Uterus (tissue), 4 donors: ENCODE measurements around the gene MAPKAPK2. TPM values are rescaled to one million over a fixed set of nuclear protein-coding genes. Genes with fewer than 3 reads are reported as not detected.

ENCODE experiments used
- DNase-seq, 2 donors: peaks; one replicate each; pipeline ENCODE4 v3.0.0-alpha.2; 2019 to 2020
- H3K27ac ChIP-seq, 2 donors: fragments of 200-600 bp; sonication (generic); 1 replicate in 1 of 2; 2 replicates in 1 of 2; pipeline ENCODE4 v1.5.1; 2016 to 2018
- H3K27me3 ChIP-seq, 2 donors: fragments of 200-600 bp; sonication (generic); one replicate each; pipeline ENCODE4 v1.5.1; 2018 to 2019; ENCODE audit warnings: control low read depth in 1 of 2
- H3K36me3 ChIP-seq, 2 donors: fragments of 200-600 bp; sonication (generic); one replicate each; pipeline ENCODE4 v1.5.1; 2019; ENCODE audit warnings: control low read depth in 1 of 2
- H3K4me1 ChIP-seq, 2 donors: fragments of 200-600 bp; sonication (generic); one replicate each; pipeline ENCODE4 v1.5.1; 2018 to 2019; ENCODE audit warnings: control low read depth in 1 of 2
- H3K4me3 ChIP-seq, 2 donors: fragments of 200-600 bp; sonication (generic); 1 replicate in 1 of 2; 2 replicates in 1 of 2; pipeline ENCODE4 v1.5.1; 2018 to 2019; ENCODE audit warnings: mild to moderate bottlenecking in 1 of 2
- H3K9me3 ChIP-seq, 2 donors: fragments of 200-600 bp; sonication (generic); one replicate each; pipeline ENCODE4 v1.5.1; 2019; ENCODE audit warnings: control low read depth in 1 of 2
- POLR2A ChIP-seq, 2 donors: fragments of 450-650 bp; IDR thresholded peaks; one replicate each; pipeline ENCODE4 v1.6.1; 2016; ENCODE audit warnings: antibody characterized with exemption in 2 of 2, mild to moderate bottlenecking in 1 of 2, moderate library complexity in 1 of 2
- intact Hi-C: fragments of 100-400 bp; cut with DNase I; formaldehyde crosslinking; loops from one replicate; pipeline ENCODE4 v1.15.1; 2023; ENCODE audit warnings: low total_unique reads
- total RNA-seq, 4 donors: library from RNA; depleted of rRNA in 3 of 4; stranded (reverse); fragments of >200 nt in 3 of 4; gene quantifications; one replicate each; pipeline versions ENCODE4 v1.1.0 to v1.2.4, GENCODE V29; 2014 to 2023
- TF ChIP-seq, protein P1 (sequence below), 4 experiments: fragments of 200-600 bp in 2 of 4; fragments of 450-650 bp in 2 of 4; sonication (generic) in 2 of 4; IDR thresholded peaks; one replicate each; pipeline ENCODE4 v1.5.1; 2016 to 2019; ENCODE audit warnings: antibody characterized with exemption in 4 of 4, mild to moderate bottlenecking in 2 of 4, moderate library complexity in 1 of 4
- donor health status: DM: yes; HTN: yes; CAD: no.

The MAPKAPK2 gene
- total RNA-seq, 4 donors from 2014 or later = 17.1 to 89.2 (median 27.4) TPM

GRCh38 chr1:206680279-206680678 lies 4.4 kb upstream of the MAPKAPK2 start:
- no peaks in the 10 kb centered on the region for H3K36me3 ChIP-seq
- peaks cover 2 to 5% of the 10 kb centered on the region in 2 donors for H3K4me1 ChIP-seq
- H3K4me3 ChIP-seq = no peak overlapping the region
- no peaks in the 10 kb centered on the region for H3K27me3 ChIP-seq
- no peak for TF ChIP-seq POLR2A (IDR thresholded peaks at IDR 0.05)
- TF ChIP-seq, protein P1, sequence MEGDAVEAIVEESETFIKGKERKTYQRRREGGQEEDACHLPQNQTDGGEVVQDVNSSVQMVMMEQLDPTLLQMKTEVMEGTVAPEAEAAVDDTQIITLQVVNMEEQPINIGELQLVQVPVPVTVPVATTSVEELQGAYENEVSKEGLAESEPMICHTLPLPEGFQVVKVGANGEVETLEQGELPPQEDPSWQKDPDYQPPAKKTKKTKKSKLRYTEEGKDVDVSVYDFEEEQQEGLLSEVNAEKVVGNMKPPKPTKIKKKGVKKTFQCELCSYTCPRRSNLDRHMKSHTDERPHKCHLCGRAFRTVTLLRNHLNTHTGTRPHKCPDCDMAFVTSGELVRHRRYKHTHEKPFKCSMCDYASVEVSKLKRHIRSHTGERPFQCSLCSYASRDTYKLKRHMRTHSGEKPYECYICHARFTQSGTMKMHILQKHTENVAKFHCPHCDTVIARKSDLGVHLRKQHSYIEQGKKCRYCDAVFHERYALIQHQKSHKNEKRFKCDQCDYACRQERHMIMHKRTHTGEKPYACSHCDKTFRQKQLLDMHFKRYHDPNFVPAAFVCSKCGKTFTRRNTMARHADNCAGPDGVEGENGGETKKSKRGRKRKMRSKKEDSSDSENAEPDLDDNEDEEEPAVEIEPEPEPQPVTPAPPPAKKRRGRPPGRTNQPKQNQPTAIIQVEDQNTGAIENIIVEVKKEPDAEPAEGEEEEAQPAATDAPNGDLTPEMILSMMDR (IDR thresholded peaks at IDR 0.05) = no peak
- intact Hi-C loops = no loop called here
- no peak for DNase-seq
- no peaks in the 10 kb centered on the region for H3K9me3 ChIP-seq
- H3K27ac ChIP-seq = no peak overlapping the region

DNA sequence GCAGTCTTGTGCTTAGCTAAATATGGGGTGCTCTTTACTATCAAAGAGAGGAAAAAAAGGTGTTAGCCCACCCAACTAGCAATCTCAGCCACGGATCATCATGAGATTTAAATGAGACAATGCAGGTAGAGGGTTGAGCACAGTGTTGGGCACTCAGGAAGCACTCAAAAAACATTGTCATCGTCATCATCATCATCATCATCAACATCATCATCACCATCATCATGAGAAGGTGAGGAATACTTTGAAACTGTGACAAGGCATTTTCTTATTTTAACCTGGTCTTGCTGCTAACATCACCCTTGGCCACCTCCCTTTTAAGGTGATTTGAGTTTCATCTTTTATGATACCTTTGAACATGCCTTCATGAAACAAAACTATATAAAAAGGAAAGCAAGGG lies 3.3 kb upstream of the MAPKAPK2 start:
- H3K36me3 ChIP-seq = no peaks in the 10 kb centered on the region
- no peak for DNase-seq

GRCh38 chr1:206682111-206682510 lies 2.6 kb upstream of the MAPKAPK2 start:
- DNase-seq = no peak
- Histone ChIP-seq H3K36me3 (no peaks in the 10 kb centered on the region), H3K27me3 (no peaks in the 10 kb centered on the region), H3K27ac (no peak overlapping the region), H3K9me3 (no peaks in the 10 kb centered on the region), H3K4me1 (peaks cover 0 to 3% of the 10 kb centered on the region in 2 donors), H3K4me3 (no peak overlapping the region)
- intact Hi-C loops = no loop called here
- TF ChIP-seq, protein P1 (IDR thresholded peaks at IDR 0.05) = no peak
- TF ChIP-seq POLR2A (IDR thresholded peaks at IDR 0.05) = no peak

More for the DNA sequence above, 3.3 kb upstream of the MAPKAPK2 start:
- no peak overlapping the region for H3K4me3 ChIP-seq
- H3K27me3 ChIP-seq = no peaks in the 10 kb centered on the region
- no peak for TF ChIP-seq POLR2A (IDR thresholded peaks at IDR 0.05)
- TF ChIP-seq, protein P1 (IDR thresholded peaks at IDR 0.05) = no peak
- intact Hi-C loops = no loop called here
- no peak overlapping the region for H3K27ac ChIP-seq
- H3K4me1 ChIP-seq = no peaks in the 10 kb centered on the region
- no peaks in the 10 kb centered on the region for H3K9me3 ChIP-seq

GRCh38 chr1:206683313-206683712 lies 1.4 kb upstream of the MAPKAPK2 start:
- no peak for DNase-seq
- no peak overlapping the region for H3K27ac ChIP-seq
- TF ChIP-seq, protein P1 (IDR thresholded peaks at IDR 0.05) = no peak
- TF ChIP-seq POLR2A (IDR thresholded peaks at IDR 0.05) = no peak
- H3K4me3 ChIP-seq = no peak overlapping the region
- peaks cover 0 to 13% of the 10 kb centered on the region in 2 donors for H3K4me1 ChIP-seq
- intact Hi-C loops = no loop called here
- H3K36me3 ChIP-seq = no peaks in the 10 kb centered on the region
- no peaks in the 10 kb centered on the region for H3K9me3 ChIP-seq
- no peaks in the 10 kb centered on the region for H3K27me3 ChIP-seq

- H3K36me3 ChIP-seq = no peaks in the 10 kb centered on the region
- peak overlapping the region in 1 of 2 donors; percentile 45 for H3K27ac ChIP-seq
- intact Hi-C loops = no loop called here
- no peak for DNase-seq
- no peaks in the 10 kb centered on the region for H3K9me3 ChIP-seq
- H3K4me1 ChIP-seq = peaks cover 0 to 20% of the 10 kb centered on the region in 2 donors
- no peak for TF ChIP-seq POLR2A (IDR thresholded peaks at IDR 0.05)
- TF ChIP-seq, protein P1 (IDR thresholded peaks at IDR 0.05) = no peak
- no peak overlapping the region for H3K4me3 ChIP-seq
- H3K27me3 ChIP-seq = no peaks in the 10 kb centered on the region
These were observed 702 bp upstream of the MAPKAPK2 start for GRCh38 chr1:206684003-206684402.
